Measurements from ENCODE around the gene CABLES2.

The CABLES2 gene

DNA sequence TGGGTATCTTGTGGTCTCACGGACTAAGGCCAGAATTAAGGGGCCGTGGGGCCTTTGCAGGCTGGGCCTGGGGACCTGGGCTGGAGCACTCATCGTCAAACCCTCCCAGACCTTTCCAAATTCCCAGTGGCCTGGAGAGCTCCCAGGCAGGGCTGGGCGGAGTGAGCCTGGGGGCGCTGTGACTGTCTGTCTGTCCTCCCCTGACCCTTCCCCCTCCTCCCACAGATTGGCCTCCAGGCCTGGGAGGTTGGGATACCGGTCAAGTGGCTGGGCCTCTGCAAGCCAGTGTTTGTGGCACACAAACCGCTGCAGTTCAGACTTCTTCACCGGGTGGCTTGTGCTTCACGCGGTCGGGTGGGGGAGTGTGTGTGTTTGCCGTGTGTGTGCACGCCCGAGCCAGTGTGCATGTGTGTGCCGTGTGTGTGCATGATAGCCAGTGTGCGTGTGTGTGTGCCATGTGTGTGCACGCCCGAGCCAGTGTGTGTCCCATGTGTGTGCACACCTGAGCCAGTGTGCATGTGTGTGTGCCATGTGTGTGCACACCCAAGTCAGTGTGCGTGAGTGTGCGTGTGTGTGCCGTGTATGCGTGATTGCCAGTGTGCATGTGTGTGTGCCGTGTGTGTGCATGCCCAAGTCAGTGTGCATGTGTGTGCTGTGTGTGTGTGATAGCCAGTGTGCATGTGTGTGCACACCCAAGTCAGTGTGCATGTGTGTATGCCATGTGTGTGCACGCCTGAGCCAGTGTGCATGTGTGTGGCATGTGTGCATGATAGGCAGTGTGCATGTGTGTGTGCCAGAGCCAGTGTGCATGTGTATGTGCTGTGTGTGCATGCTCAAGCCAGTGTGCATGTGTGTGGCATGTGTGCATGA lies 14.0 kb upstream of the CABLES2 start:
- Histone ChIP-seq H3K27ac (no peak overlapping the region), H3K4me3 (no peak overlapping the region)

DNA sequence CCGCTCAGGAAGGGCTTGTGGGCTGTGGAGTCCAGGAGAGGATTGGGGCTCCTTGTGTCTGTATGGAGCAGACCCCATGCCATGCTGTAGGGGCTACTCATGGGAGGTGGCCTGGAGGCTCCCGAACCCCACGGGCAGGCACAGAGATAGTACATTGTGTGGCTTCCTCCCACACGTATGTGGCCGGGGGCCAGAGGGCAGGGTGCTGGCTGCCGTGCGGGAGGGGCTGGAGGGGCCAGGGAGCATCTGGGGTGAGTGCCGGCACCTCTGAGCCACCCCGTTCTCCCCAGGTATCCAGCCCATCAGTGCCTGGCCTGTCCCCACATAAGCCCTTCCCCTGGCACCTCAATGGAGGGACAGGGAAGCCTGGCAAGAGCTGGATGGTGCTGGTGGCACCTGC lies 12.7 kb upstream of the CABLES2 start:
- Histone ChIP-seq H3K27ac (no peak overlapping the region), H3K4me3 (no peak overlapping the region)

DNA sequence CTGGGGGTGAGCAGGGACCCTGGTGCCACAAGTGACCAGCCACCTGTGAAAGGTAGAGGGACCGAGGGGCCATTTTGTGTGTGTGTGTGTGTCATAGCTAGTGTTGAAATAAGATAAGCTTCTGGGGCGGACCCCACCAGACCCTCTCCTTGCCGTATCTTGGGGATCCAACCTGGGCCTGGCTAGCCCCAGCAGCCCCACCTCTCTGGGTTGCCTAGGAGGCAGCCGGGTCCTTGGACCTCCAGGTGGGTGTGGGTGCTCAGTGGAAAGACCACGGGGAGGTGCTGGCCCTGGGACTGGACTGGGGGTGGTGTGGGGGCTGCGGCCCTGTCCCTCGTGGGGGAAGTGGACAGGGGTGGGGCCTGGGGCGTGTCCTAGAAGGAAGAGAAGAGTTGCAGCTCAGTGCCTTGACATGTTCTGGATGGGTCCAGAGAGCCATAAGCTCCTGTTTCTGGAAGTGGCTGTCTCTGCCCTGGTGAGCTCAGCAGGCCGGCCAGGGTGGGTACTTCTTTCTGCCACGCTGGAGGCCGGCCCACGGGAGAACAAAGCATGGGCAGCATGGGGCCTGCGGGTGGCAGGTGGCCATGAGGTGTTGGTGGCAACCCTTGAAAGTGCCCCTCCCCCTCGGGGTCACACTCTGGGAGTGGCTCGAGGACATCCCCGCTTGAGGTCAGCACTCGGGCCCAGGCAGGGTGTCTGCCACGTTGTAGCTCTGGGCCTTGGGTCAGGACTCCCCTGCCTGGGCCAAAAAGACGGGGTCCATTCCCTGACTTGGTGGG lies 11.8 kb upstream of the CABLES2 start:
- Histone ChIP-seq H3K4me3 (no peak overlapping the region), H3K27ac (no peak overlapping the region)

DNA sequence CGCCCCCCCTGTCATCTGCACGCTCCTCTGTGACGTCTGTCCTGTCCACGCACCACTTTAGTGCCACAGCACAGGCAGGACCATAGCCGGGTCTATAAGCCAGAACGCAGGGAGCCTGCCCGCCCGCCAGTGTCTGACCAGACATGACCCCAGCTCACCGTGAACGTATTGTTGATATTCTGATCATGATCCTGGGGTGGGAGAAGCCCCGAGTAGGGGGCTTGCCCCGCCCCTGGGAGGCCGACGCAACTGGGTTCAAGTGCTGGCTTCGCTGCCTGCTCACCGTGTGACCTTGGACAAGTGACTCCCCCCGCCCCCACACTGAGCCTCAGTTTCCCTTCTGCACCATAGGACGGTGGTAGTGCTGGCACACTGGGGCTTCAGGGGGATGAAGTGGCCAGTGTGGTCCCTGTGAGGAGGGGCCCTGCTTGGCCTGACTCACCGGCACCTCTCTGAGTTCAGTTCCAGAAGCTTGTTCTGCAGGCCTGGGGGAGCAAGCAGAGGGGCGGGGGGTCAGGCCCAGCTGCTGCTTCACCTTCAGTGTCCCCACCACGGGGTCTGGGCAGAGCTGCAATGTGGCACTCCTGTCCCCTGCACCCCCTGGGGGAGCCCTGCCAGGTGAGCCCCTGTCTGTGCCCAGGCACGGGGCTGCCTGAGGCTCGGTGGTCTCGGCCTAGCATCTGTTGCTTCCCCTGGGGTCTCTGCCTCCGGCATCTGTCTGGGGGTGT lies 11.1 kb upstream of the CABLES2 start:
- no peak overlapping the region for H3K4me3 ChIP-seq
- H3K27ac ChIP-seq = no peak overlapping the region

DNA sequence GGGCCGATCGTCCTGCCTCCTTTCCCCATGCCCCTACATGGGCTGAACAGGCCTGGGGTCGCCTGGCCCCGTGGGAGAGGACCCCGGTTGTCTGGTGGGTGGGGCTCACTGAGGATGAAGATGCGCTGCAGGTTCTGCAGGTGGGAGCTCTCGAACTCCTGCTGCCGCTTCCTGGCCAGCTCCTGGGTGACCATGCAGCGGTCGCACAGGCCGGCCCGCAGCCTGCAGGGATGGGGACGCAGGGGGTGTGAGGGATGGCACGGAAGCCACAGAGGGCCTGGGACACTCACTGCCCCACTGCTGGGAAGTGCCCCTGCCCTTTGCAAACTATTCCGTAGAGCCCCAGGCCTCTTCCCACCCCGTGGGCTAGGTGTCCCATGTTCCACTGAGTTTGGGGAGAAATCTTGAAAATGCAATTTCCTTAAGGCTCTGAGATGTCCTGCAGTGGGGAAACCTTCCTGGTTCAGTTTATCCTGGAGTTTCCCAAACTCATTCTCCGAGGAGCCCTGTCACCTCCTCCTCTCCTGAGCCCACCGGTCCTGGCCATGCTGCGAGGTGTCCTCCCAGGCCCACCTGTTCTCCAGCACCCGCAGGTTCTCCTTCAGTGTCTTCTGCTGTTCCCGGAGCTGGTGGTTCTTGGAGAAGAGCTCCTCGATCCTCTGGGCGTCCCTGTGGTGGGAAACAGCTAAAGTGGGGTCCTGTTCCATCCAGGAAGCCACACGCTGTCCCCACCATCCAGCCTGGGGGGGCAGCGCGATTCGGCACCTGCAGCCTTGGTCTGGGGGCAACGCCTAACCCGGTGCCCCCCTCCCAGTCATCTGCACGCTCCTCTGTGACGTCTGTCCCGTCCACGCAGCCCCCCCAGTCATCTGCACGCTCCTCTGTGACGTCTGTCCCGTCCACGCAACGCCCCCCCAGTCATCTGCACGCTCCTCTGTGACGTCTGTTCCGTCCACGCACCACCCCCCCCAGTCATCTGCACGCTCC lies 9.9 kb upstream of the CABLES2 start:
- Histone ChIP-seq H3K27ac (no peak overlapping the region), H3K4me3 (no peak overlapping the region)

DNA sequence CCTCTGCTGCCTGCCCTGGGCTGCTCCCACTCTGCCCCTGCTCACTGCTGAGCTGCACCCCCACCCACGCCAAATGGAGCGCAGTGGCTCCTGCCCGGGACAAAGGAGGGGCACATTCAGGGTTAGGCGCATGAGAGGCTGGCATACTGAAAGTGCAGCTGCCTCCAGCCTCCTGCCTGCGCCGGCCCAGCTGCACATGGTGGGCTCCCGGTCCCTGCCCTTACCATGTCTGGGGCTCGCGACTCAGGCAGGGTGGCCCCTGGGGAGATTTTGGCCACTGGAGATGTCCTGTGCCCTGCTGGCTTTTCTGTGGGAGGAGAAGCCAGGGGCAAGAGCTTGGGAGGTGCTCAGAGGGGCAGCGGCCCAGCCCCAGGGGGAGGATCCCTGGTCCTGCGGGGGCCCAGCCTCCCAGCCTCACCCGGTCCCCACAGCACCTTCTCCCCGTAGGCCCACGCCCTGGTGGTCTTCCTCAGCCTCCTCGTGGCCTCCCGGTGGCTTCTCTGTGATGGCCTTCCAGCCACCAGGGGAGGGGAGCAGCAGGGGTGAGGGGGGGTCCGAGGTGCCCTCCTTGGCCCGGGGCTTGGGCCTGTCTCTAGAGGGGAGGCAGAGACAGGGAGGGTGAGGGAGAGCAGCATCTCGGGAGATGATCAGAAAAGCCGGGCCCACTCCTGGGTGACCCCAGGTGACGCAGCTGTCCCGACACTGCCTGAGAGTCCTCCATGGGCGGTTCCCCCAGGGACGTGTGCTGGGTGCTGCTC lies 8.4 kb upstream of the CABLES2 start:
- no peak overlapping the region for H3K27ac ChIP-seq
- no peak overlapping the region for H3K4me3 ChIP-seq

DNA sequence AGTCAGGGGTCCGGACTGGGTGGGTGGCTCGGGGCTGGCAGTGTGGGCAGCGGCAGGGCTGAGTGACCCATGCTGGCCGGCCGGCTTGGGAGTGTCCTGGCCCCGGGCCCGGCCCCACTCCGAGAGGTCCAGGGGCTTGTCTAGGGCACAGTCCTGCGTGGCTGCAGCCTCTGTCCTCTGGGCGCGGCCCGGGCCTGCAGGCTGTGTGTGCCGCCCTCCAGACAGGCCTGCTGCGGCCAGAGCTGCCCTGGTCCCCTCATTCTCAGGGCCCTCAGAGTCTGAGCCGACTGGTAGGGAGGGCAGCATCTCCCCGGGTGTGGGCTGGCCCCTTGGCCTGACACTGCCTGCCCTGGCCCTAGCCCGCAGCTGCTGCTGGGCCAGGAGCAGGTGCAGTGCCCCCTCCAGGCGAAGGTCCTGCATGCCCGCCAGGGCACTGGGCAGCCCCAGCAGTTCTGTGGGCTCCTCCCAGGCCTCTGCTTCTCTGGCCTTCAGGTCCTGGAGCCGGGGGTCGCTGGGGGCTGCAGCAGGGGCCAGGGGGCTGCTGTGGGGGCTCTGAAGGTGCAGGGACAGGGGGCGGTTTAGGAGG lies 6.9 kb upstream of the CABLES2 start:
- Histone ChIP-seq H3K4me3 (no peak overlapping the region), H3K27ac (no peak overlapping the region)

DNA sequence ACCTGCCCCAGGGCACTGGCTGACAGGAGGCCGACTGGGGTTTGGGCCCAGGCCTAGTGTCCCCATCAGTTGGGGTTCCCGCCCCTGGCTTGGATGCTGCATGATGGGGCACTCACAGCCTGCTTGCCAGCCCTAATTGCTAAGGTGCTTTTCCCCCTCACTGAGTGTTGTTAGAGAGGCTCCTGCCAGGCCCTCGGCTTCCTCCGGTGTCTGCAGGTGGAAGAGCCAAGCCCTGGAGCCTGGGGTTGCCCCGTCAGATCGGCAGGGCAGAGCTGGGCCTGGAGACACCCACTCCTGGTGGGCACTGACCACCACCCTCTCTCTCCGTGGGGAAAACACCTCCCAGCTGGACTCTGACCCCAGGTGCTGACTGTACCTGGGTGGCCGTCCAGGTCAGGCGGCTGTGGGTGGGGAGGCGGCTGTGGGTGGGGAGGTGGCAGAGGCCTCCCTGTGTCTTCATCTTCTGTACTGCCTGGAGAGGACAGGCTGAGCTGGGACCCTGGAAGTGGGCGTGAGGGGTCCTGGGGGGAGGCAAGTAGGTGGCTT lies 6.0 kb upstream of the CABLES2 start:
- H3K27ac ChIP-seq = no peak overlapping the region

DNA sequence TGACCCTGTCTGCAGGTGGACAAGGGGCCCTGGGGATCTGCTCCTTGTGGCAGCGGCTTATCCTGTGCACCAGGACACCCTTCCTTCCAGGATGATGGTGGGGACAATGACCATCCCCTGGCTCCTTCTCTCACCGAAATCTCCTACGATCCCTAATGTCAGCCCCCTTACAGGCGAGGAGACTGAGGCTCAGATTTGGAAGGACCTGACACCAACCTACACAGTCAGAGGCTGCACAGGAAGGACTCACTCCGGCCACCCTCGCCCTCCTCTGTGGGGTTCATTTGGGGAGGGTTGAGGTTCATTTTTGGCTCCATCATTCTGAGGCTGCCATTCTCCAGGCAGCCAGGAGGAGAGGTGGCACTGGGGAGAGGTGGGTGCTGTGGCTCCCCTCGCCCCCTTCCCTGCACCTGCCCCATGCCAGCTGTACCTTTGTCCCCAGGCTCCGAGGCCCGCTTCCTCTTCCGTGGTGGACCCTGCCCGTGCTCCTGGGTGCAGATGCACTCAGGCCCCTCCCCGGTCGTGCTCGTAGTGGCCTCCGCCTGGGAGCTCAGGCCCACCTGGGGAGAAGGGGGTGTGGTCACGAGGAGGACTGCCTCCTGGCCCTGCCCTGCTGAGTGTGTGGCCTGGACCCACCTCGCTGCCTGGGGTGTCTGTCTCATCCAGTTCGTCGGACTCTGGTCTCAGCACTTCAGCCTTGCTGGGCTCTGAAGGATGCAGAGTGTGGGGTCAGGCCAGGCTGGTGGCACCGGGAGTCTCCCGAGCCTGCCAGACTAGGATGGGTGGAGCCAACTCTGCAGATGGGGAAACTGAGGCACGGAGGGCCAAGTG lies 5.3 kb upstream of the CABLES2 start:
- Histone ChIP-seq H3K27ac (no peak overlapping the region), H3K4me3 (no peak overlapping the region)

More for the DNA sequence above, 6.0 kb upstream of the CABLES2 start:
- no peak overlapping the region for H3K4me3 ChIP-seq

DNA sequence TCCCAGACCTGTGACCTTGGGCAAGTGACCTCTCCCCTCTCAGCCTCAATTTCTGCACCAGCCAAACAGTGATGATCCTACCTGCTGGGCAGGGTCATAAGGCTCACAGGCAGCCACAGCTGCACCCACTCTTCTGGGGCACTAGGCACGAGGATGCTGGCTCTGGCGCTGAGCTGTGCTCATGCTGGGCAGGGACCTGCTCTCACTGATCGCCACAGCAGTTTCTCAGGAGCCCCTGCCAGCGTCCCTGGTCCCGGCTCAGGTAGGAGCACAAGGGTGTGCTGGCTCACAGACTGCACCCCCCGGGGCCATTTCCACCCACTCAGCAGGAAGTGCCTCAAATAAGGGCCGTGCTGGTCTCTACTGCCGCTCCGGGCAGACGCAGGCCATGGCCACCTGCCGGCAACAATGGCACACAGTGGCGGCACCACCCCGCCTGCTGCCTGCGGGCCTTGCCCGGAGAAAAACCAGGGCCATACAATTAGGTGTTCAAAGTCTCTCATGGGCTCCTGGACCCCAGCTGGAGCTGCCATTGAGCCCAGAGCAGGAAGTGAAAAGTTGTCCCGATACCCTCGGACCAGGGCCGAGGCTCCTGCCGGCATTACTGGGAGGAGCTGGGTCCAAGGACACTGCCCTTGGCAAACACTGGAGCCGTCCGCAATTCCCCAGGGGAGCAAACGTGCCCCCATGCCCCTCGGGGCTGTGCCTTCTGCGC lies 4.6 kb upstream of the CABLES2 start:
- no peak overlapping the region for H3K27ac ChIP-seq
- H3K4me3 ChIP-seq = no peak overlapping the region

DNA sequence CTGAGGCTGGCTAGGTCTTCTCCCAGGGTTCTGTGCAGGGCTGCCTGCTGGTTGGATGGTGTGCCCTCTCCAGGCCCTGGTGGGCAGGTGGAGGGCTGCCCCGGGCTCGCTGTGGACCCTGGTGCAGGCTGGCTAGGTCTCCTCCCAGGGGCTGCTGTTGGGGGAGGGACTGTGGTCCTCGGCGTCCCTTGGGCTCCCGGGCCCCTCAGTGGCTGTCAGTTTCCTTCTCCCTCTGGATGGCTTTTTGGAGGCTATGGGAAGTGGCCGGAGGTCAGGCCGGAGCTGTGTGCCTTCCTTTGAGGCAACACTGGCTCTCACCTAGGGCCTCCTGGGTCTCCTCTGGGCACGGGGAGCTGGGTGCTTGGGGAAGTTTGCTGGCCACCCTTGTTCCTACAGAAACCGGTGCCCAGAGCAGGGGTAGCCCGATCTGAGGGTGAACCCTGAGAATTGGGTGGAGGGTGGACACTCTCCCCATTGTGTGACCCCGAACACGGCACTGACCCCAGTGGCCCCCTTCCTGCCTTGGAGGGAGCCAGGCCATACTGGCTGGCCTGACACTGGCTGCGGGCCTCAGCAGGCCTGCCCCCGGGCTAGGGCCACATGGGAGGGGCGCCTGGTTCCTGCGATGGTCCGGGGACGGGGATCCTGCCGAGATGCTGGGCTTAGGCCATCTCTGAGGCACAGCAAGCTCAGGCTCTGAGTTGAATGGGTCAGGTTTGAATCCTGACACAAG lies 3.8 kb upstream of the CABLES2 start:
- no peak overlapping the region for H3K4me3 ChIP-seq
- no peak overlapping the region for H3K27ac ChIP-seq

DNA sequence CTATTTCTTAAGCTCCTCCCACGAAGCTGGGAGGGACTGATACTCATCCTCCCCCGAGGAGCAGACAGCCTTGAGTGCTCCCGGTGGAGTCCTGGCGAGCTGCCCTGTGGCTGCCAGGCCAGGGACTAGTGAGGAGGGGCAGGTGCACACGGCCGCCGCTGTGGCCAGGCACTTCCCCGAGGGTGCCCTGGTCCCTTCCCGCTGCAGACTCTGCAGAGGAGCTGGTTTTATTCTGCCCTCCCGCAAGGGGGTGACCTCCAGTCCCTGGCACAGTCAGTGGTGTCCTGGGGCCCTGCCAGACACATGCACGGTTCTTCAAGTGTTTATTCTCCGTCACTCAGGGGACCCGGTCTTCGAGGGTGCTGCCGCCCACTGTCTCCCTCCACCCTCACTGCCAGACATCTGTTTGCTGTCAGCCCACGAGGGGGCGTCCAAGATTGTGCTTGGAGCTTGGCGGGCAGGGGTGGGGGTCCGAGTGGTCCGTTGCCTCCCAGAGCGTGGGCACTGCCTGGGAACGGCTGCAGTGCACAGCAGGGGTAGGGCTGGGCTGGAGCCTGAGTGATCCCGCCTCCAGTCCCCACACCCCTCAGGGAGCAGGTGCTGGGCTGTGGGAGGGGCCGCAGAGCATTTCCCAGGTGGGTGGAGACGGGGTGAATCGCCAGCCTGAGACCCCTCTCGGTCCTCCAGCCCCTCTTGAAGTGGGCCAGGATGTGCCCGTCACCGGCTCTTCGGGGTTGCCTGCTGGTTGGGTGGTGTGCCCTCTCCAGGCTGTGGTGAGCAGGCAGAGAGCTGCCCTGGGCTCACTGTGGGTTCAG lies 3.1 kb upstream of the CABLES2 start:
- Histone ChIP-seq H3K27ac (no peak overlapping the region), H3K4me3 (no peak overlapping the region)

DNA sequence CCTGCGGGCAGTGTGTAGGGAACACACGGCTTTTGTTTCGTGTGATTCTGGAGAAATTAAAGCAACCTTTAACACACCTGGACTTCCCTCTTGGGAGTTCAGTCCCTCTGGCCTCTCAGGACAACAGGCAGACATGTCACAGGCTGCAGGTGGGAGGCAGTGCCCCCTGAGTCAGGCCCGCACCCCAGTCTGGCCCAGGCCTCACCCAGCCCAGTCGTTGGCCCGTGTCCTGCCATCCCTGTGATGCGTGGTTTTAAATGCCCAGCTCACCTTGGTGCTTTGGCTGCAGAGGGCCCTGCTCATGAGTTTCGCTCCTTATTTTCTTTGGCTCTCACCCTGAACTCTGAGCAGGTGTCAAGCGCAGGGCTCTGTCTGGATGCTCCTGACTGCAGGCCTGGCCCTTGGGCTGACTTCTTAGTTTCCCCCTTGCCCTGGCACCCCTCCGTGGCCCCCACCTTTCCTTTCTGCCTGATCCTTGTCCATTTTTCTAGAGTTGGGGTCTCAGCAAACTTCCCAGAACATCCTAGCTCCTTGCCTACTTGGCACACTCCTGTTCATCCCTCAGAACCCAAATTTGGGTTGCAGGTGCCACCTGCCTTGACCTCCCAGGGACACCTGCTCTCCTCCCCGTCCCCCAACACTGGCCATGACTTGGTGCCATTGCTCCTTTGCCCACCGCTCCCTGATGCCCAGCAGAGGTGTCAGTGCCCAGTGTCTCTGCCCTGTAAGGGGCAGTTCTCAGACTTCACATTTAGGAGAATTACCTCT lies 2.2 kb upstream of the CABLES2 start:
- no peak overlapping the region for H3K27ac ChIP-seq
- H3K4me3 ChIP-seq = no peak overlapping the region

DNA sequence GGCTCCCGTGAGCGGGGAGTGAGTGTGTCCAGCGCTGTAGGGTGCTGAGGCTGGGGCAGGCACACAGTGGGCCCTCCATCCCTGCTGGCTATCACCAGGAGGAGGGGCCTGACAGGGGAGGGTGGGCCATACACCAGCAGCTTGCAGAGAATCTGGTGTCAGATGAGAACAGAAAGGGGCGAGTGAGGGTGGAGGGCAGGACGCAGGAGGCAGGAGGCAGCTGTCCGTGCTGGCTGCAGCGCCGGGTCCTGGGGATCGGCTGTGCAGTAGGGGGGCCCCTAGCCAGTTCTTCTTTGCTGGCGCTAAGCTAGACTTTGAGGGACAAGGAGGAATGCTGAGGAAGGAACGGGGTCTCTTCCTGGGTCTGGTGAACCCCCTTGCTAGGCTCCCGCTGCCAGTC lies 1.6 kb upstream of the CABLES2 start:
- no peak overlapping the region for H3K27ac ChIP-seq
- H3K4me3 ChIP-seq = no peak overlapping the region

Measured in skin epidermis (tissue), 12 donors.